ENCODE data around the gene IL23R.
A peak's percentile ranks its signal among the peaks of the same experiment; 100 is the strongest.

The IL23R gene

GRCh38 chr1:67213948-67214347 lies 47.7 kb downstream of the IL23R start:
- DNase-seq (ENCODE audit: low read depth) = no peak
- H3K4me3 ChIP-seq (ENCODE audit: low read depth, low read length) = no peak overlapping the region
- TF ChIP-seq CTCF (IDR thresholded peaks at IDR 0.05; ENCODE audit: low read depth, low read length, missing control alignments) = no peak

- DNase-seq (ENCODE audit: low read depth) = peak; percentile 59
- peak; percentile 57 for TF ChIP-seq CTCF (IDR thresholded peaks at IDR 0.05; ENCODE audit: low read depth, low read length, missing control alignments)
- no peak overlapping the region for H3K4me3 ChIP-seq (ENCODE audit: low read depth, low read length)
Measured at GRCh38 chr1:67214420-67215174, 48.3 kb downstream of the IL23R start.

GRCh38 chr1:67216401-67216800 lies 50.1 kb downstream of the IL23R start:
- TF ChIP-seq CTCF (IDR thresholded peaks at IDR 0.05; ENCODE audit: low read depth, low read length, missing control alignments) = no peak
- no peak overlapping the region for H3K4me3 ChIP-seq (ENCODE audit: low read depth, low read length)
- no peak for DNase-seq (ENCODE audit: low read depth)

GRCh38 chr1:67217417-67217816 lies 51.2 kb downstream of the IL23R start:
- TF ChIP-seq CTCF (IDR thresholded peaks at IDR 0.05; ENCODE audit: low read depth, low read length, missing control alignments) = no peak
- DNase-seq (ENCODE audit: low read depth) = no peak
- H3K4me3 ChIP-seq (ENCODE audit: low read depth, low read length) = no peak overlapping the region

- no peak overlapping the region for H3K4me3 ChIP-seq (ENCODE audit: low read depth, low read length)
- DNase-seq (ENCODE audit: low read depth) = no peak
- no peak for TF ChIP-seq CTCF (IDR thresholded peaks at IDR 0.05; ENCODE audit: low read depth, low read length, missing control alignments)
Measured at GRCh38 chr1:67217938-67218337, 51.7 kb downstream of the IL23R start.

GRCh38 chr1:67224856-67225255 lies 58.6 kb downstream of the IL23R start:
- H3K4me3 ChIP-seq (ENCODE audit: low read depth, low read length) = no peak overlapping the region
- no peak for TF ChIP-seq CTCF (IDR thresholded peaks at IDR 0.05; ENCODE audit: low read depth, low read length, missing control alignments)
- DNase-seq (ENCODE audit: low read depth) = no peak

- DNase-seq (ENCODE audit: low read depth) = no peak
- TF ChIP-seq CTCF (IDR thresholded peaks at IDR 0.05; ENCODE audit: low read depth, low read length, missing control alignments) = no peak
- no peak overlapping the region for H3K4me3 ChIP-seq (ENCODE audit: low read depth, low read length)
Measured at GRCh38 chr1:67226688-67227087, 60.4 kb downstream of the IL23R start.

Measured in GM12864 (cell line).